ENCODE measurements around the gene CD109. TPM values are rescaled to one million over a fixed set of nuclear protein-coding genes. Genes with fewer than 3 reads are reported as not detected.

CD109 gene
- total and polyA plus RNA-seq, 12 donors = 0.47 to 6.2 (median 3.3) TPM

- Histone ChIP-seq H3K27ac (no peak overlapping the region), H3K36me3 (replicated peaks in 1 of 2) (no peaks in the 10 kb centered on the region), H3K4me3 (no peak overlapping the region), H3K27me3 (peaks cover 11% of the 10 kb centered on the region), H3K4me1 (replicated peaks in 1 of 2) (no peaks in the 10 kb centered on the region), H3K9me3 (replicated peaks in 1 of 3) (no peaks in the 10 kb centered on the region)
- no peak for DNase-seq
- no peak for TF ChIP-seq POLR2A (IDR thresholded peaks at IDR 0.05)
- no peak for TF ChIP-seq CTCF (IDR thresholded peaks at IDR 0.05)
- intact Hi-C loops (cut with DNase I) = no loop called here
- 38 to 61% (median 48%) methylated on average over 2 of the region's 2 CpGs for WGBS, 4 donors
Measured at GRCh38 chr6:73666393-73666792, 29.6 kb upstream of the CD109 start.

GRCh38 chr6:73667798-73668197, 28.2 kb upstream of the CD109 start:
- intact Hi-C loops (cut with DNase I) = no loop called here
- Histone ChIP-seq H3K36me3 (replicated peaks in 1 of 2) (no peaks in the 10 kb centered on the region), H3K4me3 (no peak overlapping the region), H3K27ac (no peak overlapping the region), H3K4me1 (replicated peaks in 1 of 2) (no peaks in the 10 kb centered on the region), H3K9me3 (replicated peaks in 1 of 3) (no peaks in the 10 kb centered on the region), H3K27me3 (peaks cover 11% of the 10 kb centered on the region)
- 39 to 78% (median 48%) methylated on average over 1 of the region's 1 CpG for WGBS, 4 donors
- TF ChIP-seq POLR2A (IDR thresholded peaks at IDR 0.05) = no peak
- no peak for DNase-seq

GRCh38 chr6:73669005-73669404, 27.0 kb upstream of the CD109 start:
- Histone ChIP-seq H3K4me1 (replicated peaks in 1 of 2) (no peaks in the 10 kb centered on the region), H3K36me3 (replicated peaks in 1 of 2) (no peaks in the 10 kb centered on the region), H3K4me3 (no peak overlapping the region), H3K27me3 (peaks cover 11% of the 10 kb centered on the region), H3K27ac (no peak overlapping the region), H3K9me3 (replicated peaks in 1 of 3) (no peaks in the 10 kb centered on the region)
- intact Hi-C loops (cut with DNase I) = no loop called here
- TF ChIP-seq CTCF (IDR thresholded peaks at IDR 0.05) (no peak), POLR2A (IDR thresholded peaks at IDR 0.05) (no peak)
- no peak for DNase-seq
- 88 to 96% (median 89%) methylated on average over 1 of the region's 1 CpG for WGBS, 4 donors

GRCh38 chr6:73671911-73672685, 23.9 kb upstream of the CD109 start:
- Histone ChIP-seq H3K27me3 (peaks cover 11% of the 10 kb centered on the region), H3K9me3 (replicated peaks in 1 of 3) (no peaks in the 10 kb centered on the region), H3K36me3 (replicated peaks in 1 of 2) (no peaks in the 10 kb centered on the region), H3K4me1 (replicated peaks in 1 of 2) (no peaks in the 10 kb centered on the region), H3K4me3 (no peak overlapping the region), H3K27ac (no peak overlapping the region)
- TF ChIP-seq CTCF (IDR thresholded peaks at IDR 0.05) = no peak
- TF ChIP-seq POLR2A (IDR thresholded peaks at IDR 0.05) = no peak
- 65 to 74% (median 71%) methylated on average over 8 of the region's 8 CpGs for WGBS, 4 donors
- intact Hi-C loops (cut with DNase I) = loop anchor here in 1 of 2 donors (5.0 kb wide), 1 partner anchor 60 kb away; no protein-coding TSS in a partner anchor
- no peak for DNase-seq

Measured in adrenal gland (tissue), 12 donors.